HL-60 (cell line): ENCODE data around the gene VAMP8.

Experiments
- DNase-seq, 2 experiments: peaks; one replicate each; pipeline ENCODE4 v3.0.0-alpha.2; 2010 to 2020; ENCODE audit warnings: low read depth in 1 of 2, low spot score in 1 of 2
- H3K27ac ChIP-seq: fragments of 250-450 bp; sonication (Bioruptor Pico); replicated peaks from 2 replicates; pipeline ENCODE4 v1.5.1; 2020; ENCODE audit warnings: mild to moderate bottlenecking, moderate library complexity
- H3K27me3 ChIP-seq: fragments of 250-450 bp; sonication (Bioruptor Pico); 2 replicates; pipeline ENCODE4 v1.5.1; 2021; ENCODE audit warnings: mild to moderate bottlenecking, moderate library complexity; ENCODE audit not compliant: insufficient read depth, poor library complexity, severe bottlenecking
- H3K4me3 ChIP-seq: replicated peaks from 2 replicates; pipeline ENCODE4 v1.5.1; 2011; ENCODE audit warnings: mild to moderate bottlenecking, control low read depth, low read length; ENCODE audit not compliant: insufficient read depth
- CTCF ChIP-seq: IDR thresholded peaks from one replicate; pipeline ENCODE4 v1.5.1; 2011; ENCODE audit warnings: low read length, control low read depth, inconsistent platforms; ENCODE audit not compliant: insufficient read depth
- GABPA ChIP-seq: IDR thresholded peaks from 2 replicates; pipeline ENCODE4 v1.6.1; 2012; ENCODE audit warnings: low read depth
- POLR2AphosphoS5 ChIP-seq: IDR thresholded peaks from 2 replicates; pipeline ENCODE4 v1.6.1; 2012; ENCODE audit warnings: low read depth
- SPI1 ChIP-seq: IDR thresholded peaks from 2 replicates; pipeline ENCODE4 v1.6.1; 2012; ENCODE audit warnings: low read depth, mild to moderate bottlenecking, borderline replicate concordance
- TF ChIP-seq, protein P1 (sequence below): IDR thresholded peaks from 2 replicates; pipeline ENCODE4 v1.6.1; 2012; ENCODE audit warnings: low read depth; ENCODE audit not compliant: insufficient replicate concordance

Gene VAMP8

GRCh38 chr2:85607268-85608215 is 30.2 kb downstream of the VAMP8 start:
- H3K27me3 ChIP-seq = no peaks in the 10 kb centered on the region
- DNase-seq = no peak
- TF ChIP-seq CTCF (no peak), GABPA (no peak)
- no peak overlapping the region for H3K4me3 ChIP-seq
- no peak overlapping the region for H3K27ac ChIP-seq

DNA sequence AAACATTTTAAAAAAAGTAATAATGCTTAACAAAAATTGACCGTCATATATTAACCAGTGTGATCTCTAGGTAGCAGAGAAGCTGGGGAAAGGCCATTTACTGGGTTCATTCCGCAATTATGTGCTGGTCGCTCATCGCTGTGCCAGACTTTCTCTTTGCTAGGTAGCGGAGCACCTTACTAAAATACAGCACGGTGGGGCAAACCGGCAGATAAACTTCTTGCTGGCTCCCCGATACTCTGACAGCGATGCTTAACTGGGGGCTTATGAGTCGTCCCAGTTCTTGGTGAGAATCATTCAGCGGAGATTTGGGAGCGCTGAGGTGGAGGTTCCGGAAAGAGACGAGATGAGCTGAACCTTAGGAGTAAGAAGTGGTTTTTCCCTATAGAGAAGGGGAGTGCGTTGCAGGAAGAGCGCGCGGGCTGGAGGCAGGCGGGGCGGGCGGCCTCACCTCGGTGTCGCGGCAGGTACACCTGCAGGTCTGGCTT is 33.9 kb downstream of the VAMP8 start:
- Histone ChIP-seq H3K27me3 (no peaks in the 10 kb centered on the region), H3K4me3 (peak overlapping the region; percentile 91), H3K27ac (peak overlapping the region; percentile 86)
- peak in 1 of 2 experiments; percentile 11 for DNase-seq
- TF ChIP-seq SPI1 (no peak), GABPA (no peak), POLR2AphosphoS5 (no peak), CTCF (no peak)
- TF ChIP-seq, protein P1, sequence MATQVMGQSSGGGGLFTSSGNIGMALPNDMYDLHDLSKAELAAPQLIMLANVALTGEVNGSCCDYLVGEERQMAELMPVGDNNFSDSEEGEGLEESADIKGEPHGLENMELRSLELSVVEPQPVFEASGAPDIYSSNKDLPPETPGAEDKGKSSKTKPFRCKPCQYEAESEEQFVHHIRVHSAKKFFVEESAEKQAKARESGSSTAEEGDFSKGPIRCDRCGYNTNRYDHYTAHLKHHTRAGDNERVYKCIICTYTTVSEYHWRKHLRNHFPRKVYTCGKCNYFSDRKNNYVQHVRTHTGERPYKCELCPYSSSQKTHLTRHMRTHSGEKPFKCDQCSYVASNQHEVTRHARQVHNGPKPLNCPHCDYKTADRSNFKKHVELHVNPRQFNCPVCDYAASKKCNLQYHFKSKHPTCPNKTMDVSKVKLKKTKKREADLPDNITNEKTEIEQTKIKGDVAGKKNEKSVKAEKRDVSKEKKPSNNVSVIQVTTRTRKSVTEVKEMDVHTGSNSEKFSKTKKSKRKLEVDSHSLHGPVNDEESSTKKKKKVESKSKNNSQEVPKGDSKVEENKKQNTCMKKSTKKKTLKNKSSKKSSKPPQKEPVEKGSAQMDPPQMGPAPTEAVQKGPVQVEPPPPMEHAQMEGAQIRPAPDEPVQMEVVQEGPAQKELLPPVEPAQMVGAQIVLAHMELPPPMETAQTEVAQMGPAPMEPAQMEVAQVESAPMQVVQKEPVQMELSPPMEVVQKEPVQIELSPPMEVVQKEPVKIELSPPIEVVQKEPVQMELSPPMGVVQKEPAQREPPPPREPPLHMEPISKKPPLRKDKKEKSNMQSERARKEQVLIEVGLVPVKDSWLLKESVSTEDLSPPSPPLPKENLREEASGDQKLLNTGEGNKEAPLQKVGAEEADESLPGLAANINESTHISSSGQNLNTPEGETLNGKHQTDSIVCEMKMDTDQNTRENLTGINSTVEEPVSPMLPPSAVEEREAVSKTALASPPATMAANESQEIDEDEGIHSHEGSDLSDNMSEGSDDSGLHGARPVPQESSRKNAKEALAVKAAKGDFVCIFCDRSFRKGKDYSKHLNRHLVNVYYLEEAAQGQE = no peak

GRCh38 chr2:85611705-85612587 is 34.6 kb downstream of the VAMP8 start, which contains the start of gene C2orf68:
Gene C2orf68 (minus strand): TSS chr2:85612066. CDS start chr2:85611984, 82 bp downstream.
- peak within 1 kb of the TSS; percentile 91 for H3K4me3 ChIP-seq
- no peaks in the 10 kb centered on the region for H3K27me3 ChIP-seq
- no peak; the same call in 1 of the 2 replicates for TF ChIP-seq SPI1
- no peak for TF ChIP-seq CTCF
- TF ChIP-seq GABPA = peak; percentile 93
- TF ChIP-seq, protein P1 = no peak
- peak; percentile 82 for TF ChIP-seq POLR2AphosphoS5
- H3K27ac ChIP-seq = peak within 1 kb of the TSS; percentile 86
- peak; percentile 89 to 94 for DNase-seq
